Measurements from ENCODE around the gene CLASP1.

DNA sequence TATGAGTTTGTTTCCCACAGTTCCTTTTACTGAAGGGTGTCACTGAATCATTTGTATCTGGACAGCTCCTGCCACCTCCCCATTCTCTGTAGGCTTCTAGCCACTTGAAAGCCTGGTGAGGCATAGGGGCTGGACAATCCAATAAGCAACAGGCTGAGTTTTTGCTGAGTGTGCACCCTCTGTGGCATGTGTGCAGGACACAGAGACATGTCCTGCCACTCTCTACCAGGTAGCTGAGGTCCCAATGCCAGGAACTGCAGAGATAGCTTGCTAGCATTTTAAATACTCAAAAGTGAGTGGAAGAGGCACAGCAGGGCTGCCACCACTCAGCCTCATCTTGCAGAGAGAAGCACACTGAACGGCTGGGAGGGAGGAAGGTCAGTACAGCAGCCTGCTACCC is 287.0 kb downstream of the CLASP1 start:
- TF ChIP-seq, protein P1, sequence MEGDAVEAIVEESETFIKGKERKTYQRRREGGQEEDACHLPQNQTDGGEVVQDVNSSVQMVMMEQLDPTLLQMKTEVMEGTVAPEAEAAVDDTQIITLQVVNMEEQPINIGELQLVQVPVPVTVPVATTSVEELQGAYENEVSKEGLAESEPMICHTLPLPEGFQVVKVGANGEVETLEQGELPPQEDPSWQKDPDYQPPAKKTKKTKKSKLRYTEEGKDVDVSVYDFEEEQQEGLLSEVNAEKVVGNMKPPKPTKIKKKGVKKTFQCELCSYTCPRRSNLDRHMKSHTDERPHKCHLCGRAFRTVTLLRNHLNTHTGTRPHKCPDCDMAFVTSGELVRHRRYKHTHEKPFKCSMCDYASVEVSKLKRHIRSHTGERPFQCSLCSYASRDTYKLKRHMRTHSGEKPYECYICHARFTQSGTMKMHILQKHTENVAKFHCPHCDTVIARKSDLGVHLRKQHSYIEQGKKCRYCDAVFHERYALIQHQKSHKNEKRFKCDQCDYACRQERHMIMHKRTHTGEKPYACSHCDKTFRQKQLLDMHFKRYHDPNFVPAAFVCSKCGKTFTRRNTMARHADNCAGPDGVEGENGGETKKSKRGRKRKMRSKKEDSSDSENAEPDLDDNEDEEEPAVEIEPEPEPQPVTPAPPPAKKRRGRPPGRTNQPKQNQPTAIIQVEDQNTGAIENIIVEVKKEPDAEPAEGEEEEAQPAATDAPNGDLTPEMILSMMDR (IDR thresholded peaks at IDR 0.05) = no peak
- no peak for TF ChIP-seq POLR2A (IDR thresholded peaks at IDR 0.05)
